ENCODE data around the gene CR1. TPM values are rescaled to one million over a fixed set of nuclear protein-coding genes. Genes with fewer than 3 reads are reported as not detected.

The CR1 gene
- total RNA-seq, 2 donors from 2014 or later: 0.33 to 1.3 TPM

GRCh38 chr1:207666342-207666741 is 170.4 kb downstream of the CR1 start:
- DNase-seq (no peak), ATAC-seq (no peak)
- 71 to 75% methylated on average over 1 of the region's 1 CpG for WGBS, 2 donors
- intact Hi-C loops (cut with DNase I): no loop called here
- H3K27ac ChIP-seq: no peak overlapping the region
- no peak for TF ChIP-seq POLR2A (IDR thresholded peaks at IDR 0.05)
- TF ChIP-seq CTCF (IDR thresholded peaks at IDR 0.05): no peak
- no peak overlapping the region for H3K4me3 ChIP-seq
- H3K36me3 ChIP-seq (replicated peaks in 1 of 2; ENCODE audit: insufficient read depth in 1 of 2, low read depth in 2 of 2): no peaks in the 10 kb centered on the region
- no peaks in the 10 kb centered on the region for H3K9me3 ChIP-seq
- H3K4me1 ChIP-seq: peaks cover 7% of the 10 kb centered on the region
- peaks cover 0 to 8% of the 10 kb centered on the region in 2 donors for H3K27me3 ChIP-seq

GRCh38 chr1:207669528-207670009 is 173.6 kb downstream of the CR1 start:
- Histone ChIP-seq H3K4me3 (no peak overlapping the region), H3K4me1 (peaks cover 7% of the 10 kb centered on the region), H3K27ac (no peak overlapping the region), H3K27me3 (peaks cover 0 to 8% of the 10 kb centered on the region in 2 donors), H3K9me3 (no peaks in the 10 kb centered on the region), H3K36me3 (replicated peaks in 1 of 2; ENCODE audit: insufficient read depth in 1 of 2, low read depth in 2 of 2) (no peaks in the 10 kb centered on the region)
- TF ChIP-seq CTCF (IDR thresholded peaks at IDR 0.05) (no peak), POLR2A (IDR thresholded peaks at IDR 0.05) (no peak)
- intact Hi-C loops (cut with DNase I): no loop called here
- DNase-seq: no peak
- ATAC-seq: no peak
- WGBS, 2 donors: 7 to 20% methylated on average over 10 to 43 of the region's 44 CpGs

- Histone ChIP-seq H3K4me1 (peaks cover 7% of the 10 kb centered on the region), H3K27me3 (peaks cover 0 to 8% of the 10 kb centered on the region in 2 donors)
Measured at GRCh38 chr1:207670192-207670591, 174.2 kb downstream of the CR1 start.

GRCh38 chr1:207670997-207671396 is 175.0 kb downstream of the CR1 start:
- no peak for ATAC-seq
- no peak overlapping the region for H3K27ac ChIP-seq
- peaks cover 0 to 8% of the 10 kb centered on the region in 2 donors for H3K27me3 ChIP-seq
- DNase-seq: no peak
- H3K4me1 ChIP-seq: peaks cover 7% of the 10 kb centered on the region
- H3K4me3 ChIP-seq: no peak overlapping the region
- intact Hi-C loops (cut with DNase I): no loop called here
- no peaks in the 10 kb centered on the region for H3K9me3 ChIP-seq
- TF ChIP-seq POLR2A (IDR thresholded peaks at IDR 0.05) (no peak), CTCF (IDR thresholded peaks at IDR 0.05) (no peak)
- WGBS, 2 donors: 22 to 23% methylated on average over 3 of the region's 3 CpGs
- H3K36me3 ChIP-seq (replicated peaks in 1 of 2; ENCODE audit: insufficient read depth in 1 of 2, low read depth in 2 of 2): no peaks in the 10 kb centered on the region

More at GRCh38 chr1:207670192-207670591, 174.2 kb downstream of the CR1 start:
- no peak overlapping the region for H3K27ac ChIP-seq
- H3K9me3 ChIP-seq: no peaks in the 10 kb centered on the region
- TF ChIP-seq POLR2A (IDR thresholded peaks at IDR 0.05) (no peak), CTCF (IDR thresholded peaks at IDR 0.05) (no peak)
- H3K36me3 ChIP-seq (replicated peaks in 1 of 2; ENCODE audit: insufficient read depth in 1 of 2, low read depth in 2 of 2): no peaks in the 10 kb centered on the region
- no peak overlapping the region for H3K4me3 ChIP-seq
- no peak for ATAC-seq
- intact Hi-C loops (cut with DNase I): no loop called here
- 63 to 83% methylated on average over 3 of the region's 3 CpGs for WGBS, 2 donors
- no peak for DNase-seq

GRCh38 chr1:207672522-207673130 is 176.7 kb downstream of the CR1 start:
- H3K36me3 ChIP-seq (replicated peaks in 1 of 2; ENCODE audit: insufficient read depth in 1 of 2, low read depth in 2 of 2): no peaks in the 10 kb centered on the region
- TF ChIP-seq CTCF (IDR thresholded peaks at IDR 0.05) (peak in 5 of 7 experiments; percentile 23 to 51 (median 29)), POLR2A (IDR thresholded peaks at IDR 0.05) (no peak)
- peak in 2 of 4 donors; percentile 47 to 48 for DNase-seq
- intact Hi-C loops (cut with DNase I): no loop called here
- H3K9me3 ChIP-seq: no peaks in the 10 kb centered on the region
- no peak for ATAC-seq
- H3K4me3 ChIP-seq: no peak overlapping the region
- H3K27ac ChIP-seq: no peak overlapping the region
- peaks cover 7% of the 10 kb centered on the region for H3K4me1 ChIP-seq
- peaks cover 0 to 8% of the 10 kb centered on the region in 2 donors for H3K27me3 ChIP-seq
- WGBS, 2 donors: 19 to 25% methylated on average over 5 of the region's 5 CpGs

All from body of pancreas (tissue), 4 donors.